Heart left ventricle (tissue), 16 donors: ENCODE data around the gene CEP20. TPM values are rescaled to one million over a fixed set of nuclear protein-coding genes. Genes with fewer than 3 reads are reported as not detected.

ENCODE experiments used
- ATAC-seq, 4 donors: fragments of 200-7000 bp; cut with Tn5 transposase; one replicate each; pipeline ENCODE4 v1.9.1; 2020 to 2022; ENCODE audit warnings: moderate library complexity in 4 of 4, mild to moderate bottlenecking in 3 of 4, moderate number of reproducible peaks in 1 of 4
- DNase-seq, 5 donors: peaks; one replicate each; pipeline ENCODE4 v3.0.0-alpha.2; 2020
- H3K27ac ChIP-seq, 12 donors: fragments of 200-600 bp; sonication (generic) in 4 of 12; one replicate each; pipeline versions ENCODE4 v1.5.0 to v1.8.0; 2016 to 2022; ENCODE audit warnings: mild to moderate bottlenecking in 2 of 12
- H3K27me3 ChIP-seq, 9 donors: fragments of 200-600 bp; sonication (generic) in 2 of 9; one replicate each; pipeline versions ENCODE4 v1.5.1 to v1.8.0; 2016 to 2022; ENCODE audit warnings: mild to moderate bottlenecking in 3 of 9
- H3K36me3 ChIP-seq, 9 donors: fragments of 200-600 bp; sonication (generic) in 2 of 9; one replicate each; pipeline versions ENCODE4 v1.5.0 to v1.8.0; 2018 to 2022; ENCODE audit warnings: mild to moderate bottlenecking in 2 of 9
- H3K4me1 ChIP-seq, 12 donors: fragments of 200-600 bp; sonication (generic) in 4 of 12; one replicate each; pipeline versions ENCODE4 v1.5.0 to v1.8.0; 2016 to 2022; ENCODE audit warnings: mild to moderate bottlenecking in 3 of 12
- H3K4me3 ChIP-seq, 12 donors: fragments of 200-600 bp; sonication (generic) in 4 of 12; one replicate each; pipeline versions ENCODE4 v1.5.0 to v1.8.0; 2017 to 2022; ENCODE audit warnings: mild to moderate bottlenecking in 9 of 12, moderate library complexity in 4 of 12
- H3K9me3 ChIP-seq, 12 donors: fragments of 200-600 bp; sonication (generic) in 4 of 12; one replicate each; pipeline versions ENCODE4 v1.5.0 to v1.8.0; 2016 to 2022; ENCODE audit warnings: mild to moderate bottlenecking in 1 of 12
- CTCF ChIP-seq, 12 donors: fragments of 200-600 bp; sonication (generic) in 4 of 12; IDR thresholded peaks; one replicate each; pipeline versions ENCODE4 v1.5.0 to v1.8.0; 2018 to 2022; ENCODE audit warnings: antibody characterized with exemption in 12 of 12, mild to moderate bottlenecking in 5 of 12
- POLR2A ChIP-seq, 2 donors: fragments of 450-650 bp; IDR thresholded peaks; one replicate each; pipeline ENCODE4 v1.6.1; 2017; ENCODE audit warnings: antibody characterized with exemption in 2 of 2, mild to moderate bottlenecking in 2 of 2, moderate library complexity in 2 of 2
- WGBS, 4 donors: extraction: QIAGEN DNeasy Blood & Tissue Kit in 2 of 4; methylation state at CpG; one replicate each; pipeline versions ENCODE4 v1.1.5 to v1.1.7; 2013 to 2018; 5-methylcytosine and 5-hydroxymethylcytosine counted together
- intact Hi-C, 10 donors: fragments of 100-400 bp; cut with DNase I; formaldehyde crosslinking; loops; one replicate each; pipeline versions ENCODE4 v1.11.1 to v1.14.2; 2022
- polyA plus RNA-seq, 2 donors: library from polyadenylated mRNA; stranded (reverse); fragments of 200-250 nt; gene quantifications; one replicate each; pipeline ENCODE4 v1.2.3, GENCODE V29; 2013
- total RNA-seq, 9 donors: library from RNA; depleted of rRNA in 2 of 9; stranded (reverse); fragments of >200 nt in 2 of 9; fragmentation: NEBNext Ultra II Directional in 3 of 9; extraction: Animal tissue kit (Norgen Biotek cat#: 25700) in 3 of 9; gene quantifications; one replicate each; pipeline versions ENCODE4 v1.1.0 to v1.2.4, GENCODE V29; 2016 to 2023
- donor health status: ischemic (EF 13 %, LVEDD 7.1; RV severe dilation, severe dysfunction).
- donor health status: healthy with polysubstance abuse.
- donor health status: DM: no; HTN: yes; CAD: no.
- donor health status: DM: no; HTN: no; CAD: no.
- donor health status: ischemic (EF 25% LVEDD 6.9; RV normal size, moderate dysfunction).
- donor health status: ischemic (EF 25% LVEDD 5.7; RV mildly dilated, moderate dysfunction).
- donor health status: healthy.
- donor health status: DM: yes; HTN: yes; CAD: no.
- donor health status: ischemic (EF 35%, LVEDD 5.7; RV mildly dilated, moderate dysfunction).
- donor health status: nonischemic (EF 11% LVEDD 7.7; RV severe dilation, severe dysfunction).
- donor health status: DM: yes; HTN: yes; CAD: no.
- donor health status: PGD.
- donor health status: ischemic (EF 29% LVEDD 5.4; RV normal size, mild dysfunction).
- donor health status: nonischemic (EF 23%, LVEDD 6.1; RV moderate dilation, normal function).

The CEP20 gene
- total and polyA plus RNA-seq, 11 donors, result 14.1 to 40.3 (median 28.0) TPM

GRCh38 chr16:15900901-15901500, 12.6 kb upstream of the CEP20 start:
- H3K4me1 ChIP-seq, result peaks cover 0 to 6% (median 0%) of the 10 kb centered on the region in 12 donors
- H3K27ac ChIP-seq, result no peak overlapping the region
- no peak overlapping the region for H3K4me3 ChIP-seq
- DNase-seq (no peak), ATAC-seq (no peak)
- H3K36me3 ChIP-seq, result no peaks in the 10 kb centered on the region
- peaks cover 0 to under 1% (median 0%) of the 10 kb centered on the region in 12 donors for H3K9me3 ChIP-seq
- no peaks in the 10 kb centered on the region for H3K27me3 ChIP-seq
- TF ChIP-seq CTCF (IDR thresholded peaks at IDR 0.05) (no peak), POLR2A (IDR thresholded peaks at IDR 0.05) (no peak)
- 61 to 70% (median 64%) methylated on average over 6 of the region's 6 CpGs for WGBS, 4 donors
- intact Hi-C loops, result no loop called here

GRCh38 chr16:15900357-15900756, 12.0 kb upstream of the CEP20 start:
- DNase-seq (no peak), ATAC-seq (no peak)
- H3K27me3 ChIP-seq, result no peaks in the 10 kb centered on the region
- no peaks in the 10 kb centered on the region for H3K36me3 ChIP-seq
- WGBS, 4 donors, result 93 to 98% (median 97%) methylated on average over 3 of the region's 3 CpGs
- intact Hi-C loops, result no loop called here
- TF ChIP-seq CTCF (IDR thresholded peaks at IDR 0.05), result no peak
- TF ChIP-seq POLR2A (IDR thresholded peaks at IDR 0.05), result no peak
- no peaks in the 10 kb centered on the region for H3K9me3 ChIP-seq
- H3K4me3 ChIP-seq, result no peak overlapping the region
- H3K27ac ChIP-seq, result no peak overlapping the region
- peaks cover 0 to 6% (median 0%) of the 10 kb centered on the region in 12 donors for H3K4me1 ChIP-seq

GRCh38 chr16:15899538-15900100, 11.2 kb upstream of the CEP20 start:
- Histone ChIP-seq H3K4me3 (no peak overlapping the region), H3K9me3 (no peaks in the 10 kb centered on the region), H3K27me3 (no peaks in the 10 kb centered on the region), H3K27ac (no peak overlapping the region), H3K36me3 (no peaks in the 10 kb centered on the region), H3K4me1 (peaks cover 0 to 6% (median 0%) of the 10 kb centered on the region in 12 donors)
- DNase-seq (no peak), ATAC-seq (no peak)
- intact Hi-C loops, result loop anchor here in 1 of 10 donors (10.0 kb wide), 1 partner anchor 45 kb away; the partner anchor contains the start of gene ABCC1
- TF ChIP-seq CTCF (IDR thresholded peaks at IDR 0.05), result no peak
- WGBS, 4 donors, result 56 to 64% (median 61%) methylated on average over 8 to 9 of the region's 9 CpGs

GRCh38 chr16:15898654-15899053, 10.3 kb upstream of the CEP20 start:
- WGBS, 4 donors, result 80 to 96% (median 91%) methylated on average over 6 of the region's 6 CpGs
- TF ChIP-seq CTCF (IDR thresholded peaks at IDR 0.05) (no peak), POLR2A (IDR thresholded peaks at IDR 0.05) (no peak)
- Histone ChIP-seq H3K36me3 (no peaks in the 10 kb centered on the region), H3K4me3 (no peak overlapping the region), H3K9me3 (no peaks in the 10 kb centered on the region), H3K27ac (no peak overlapping the region), H3K4me1 (peaks cover 0 to 6% (median 0%) of the 10 kb centered on the region in 12 donors), H3K27me3 (no peaks in the 10 kb centered on the region)
- DNase-seq (no peak), ATAC-seq (no peak)
- intact Hi-C loops, result loop anchor here in 1 of 10 donors (10.0 kb wide), 1 partner anchor 46 kb away; the partner anchor contains the start of gene ABCC1
